GM18870 (cell line): ENCODE measurements around the gene LRRC8A.
"Not testable (repeated sequence)": the region's sequence is repeated elsewhere in the genome, so short reads cannot be mapped to it uniquely, and the experiment has no call there.

Experiments used
- ATAC-seq: cut with Tn5 transposase; IDR thresholded peaks from one replicate; pipeline ENCODE4 v1.9.1; 2021; ENCODE audit warnings: moderate library complexity; ENCODE audit not compliant: unreplicated experiment

The LRRC8A gene

DNA sequence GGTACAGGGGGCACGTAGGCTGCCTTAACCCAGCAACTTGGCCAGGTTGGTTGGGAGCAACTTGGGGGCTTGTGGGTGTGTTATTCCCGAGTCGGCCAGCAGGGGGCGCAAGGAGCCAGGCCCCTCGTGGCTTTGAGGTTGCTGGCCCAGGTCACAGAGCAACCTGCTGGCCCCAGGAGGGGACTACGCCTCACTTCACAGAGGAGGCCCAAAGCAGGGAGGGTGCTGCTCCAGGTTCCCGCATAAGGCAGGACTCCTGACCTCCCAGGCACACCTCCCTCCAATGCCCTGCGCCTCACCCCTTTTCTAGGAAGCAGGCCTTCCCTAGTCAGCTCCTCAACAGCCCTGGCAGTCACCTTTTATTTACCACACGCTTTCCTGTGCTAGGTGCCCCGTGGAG lies 18.3 kb upstream of the LRRC8A start:
- no peak for ATAC-seq

DNA sequence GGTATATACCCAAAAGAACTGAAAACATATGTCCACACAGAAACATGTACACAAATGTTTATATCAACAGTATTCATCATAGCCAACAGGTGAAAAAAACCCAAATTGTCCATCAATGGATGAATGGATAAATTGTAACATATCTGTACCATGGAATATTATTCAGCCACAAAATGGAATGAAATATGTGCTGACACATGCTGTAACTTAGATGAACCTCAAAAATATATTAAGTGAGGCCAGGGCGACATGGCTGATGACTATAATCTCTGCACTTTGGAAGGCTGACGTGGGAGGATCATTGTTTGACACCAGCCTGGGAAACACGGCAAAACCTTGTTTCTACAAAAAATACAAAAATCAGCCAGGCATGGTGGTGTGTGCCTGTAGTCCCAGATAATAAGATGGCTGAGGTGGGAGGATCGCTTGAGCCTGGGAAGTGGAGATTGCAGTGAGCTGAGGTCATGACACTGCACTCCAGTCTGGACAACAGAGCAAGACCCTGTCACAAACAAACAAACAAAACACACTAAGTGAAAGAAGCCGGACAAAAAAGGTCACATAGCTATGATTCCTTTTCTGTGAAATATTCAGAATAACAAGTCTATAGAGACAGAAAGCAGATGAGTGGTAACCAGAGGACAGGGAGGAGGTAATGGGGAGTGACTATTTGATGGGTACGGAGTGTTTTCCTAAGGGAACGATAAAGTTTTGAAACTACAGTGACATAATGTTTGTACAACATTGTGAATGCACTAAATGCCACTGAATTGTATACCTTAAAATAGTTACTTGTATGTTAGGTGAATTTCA lies 11.6 kb upstream of the LRRC8A start:
- no peak for ATAC-seq

DNA sequence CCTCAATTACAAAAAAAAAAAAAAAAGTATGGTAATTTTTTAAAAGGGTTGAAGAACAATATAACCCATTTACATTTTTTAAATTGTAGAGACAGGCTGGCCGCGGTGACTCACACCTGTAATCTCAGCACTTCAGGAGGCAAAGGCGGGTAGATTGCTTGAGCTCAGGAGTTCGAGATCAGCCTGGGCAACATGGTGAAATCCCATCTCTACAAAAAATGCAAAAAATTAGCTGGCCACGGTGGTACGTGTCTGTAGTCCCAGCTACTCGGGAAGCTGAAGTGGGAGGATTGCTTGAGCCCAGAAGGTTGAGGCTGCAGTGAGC lies 11.0 kb upstream of the LRRC8A start:
- not testable (repeated sequence) for ATAC-seq

DNA sequence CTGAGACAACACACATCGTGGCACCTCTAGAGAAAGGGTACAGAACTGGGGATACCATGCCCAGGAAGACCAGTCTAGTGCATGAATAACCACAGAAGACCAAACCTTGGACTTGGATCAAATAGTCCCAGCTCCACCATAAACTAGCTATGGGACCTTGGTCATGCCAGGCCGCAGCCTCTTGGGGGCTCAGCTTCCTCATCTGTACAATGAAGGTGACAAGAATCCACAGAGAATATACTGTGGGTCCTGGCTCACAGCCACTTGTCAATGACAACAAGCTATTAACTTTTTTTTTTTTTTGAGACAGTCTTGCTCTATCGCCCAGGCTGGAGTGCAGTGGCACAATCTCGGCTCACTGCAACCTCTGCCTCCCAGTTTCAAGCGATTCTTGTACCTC lies 4.1 kb upstream of the LRRC8A start:
- ATAC-seq: no peak

DNA sequence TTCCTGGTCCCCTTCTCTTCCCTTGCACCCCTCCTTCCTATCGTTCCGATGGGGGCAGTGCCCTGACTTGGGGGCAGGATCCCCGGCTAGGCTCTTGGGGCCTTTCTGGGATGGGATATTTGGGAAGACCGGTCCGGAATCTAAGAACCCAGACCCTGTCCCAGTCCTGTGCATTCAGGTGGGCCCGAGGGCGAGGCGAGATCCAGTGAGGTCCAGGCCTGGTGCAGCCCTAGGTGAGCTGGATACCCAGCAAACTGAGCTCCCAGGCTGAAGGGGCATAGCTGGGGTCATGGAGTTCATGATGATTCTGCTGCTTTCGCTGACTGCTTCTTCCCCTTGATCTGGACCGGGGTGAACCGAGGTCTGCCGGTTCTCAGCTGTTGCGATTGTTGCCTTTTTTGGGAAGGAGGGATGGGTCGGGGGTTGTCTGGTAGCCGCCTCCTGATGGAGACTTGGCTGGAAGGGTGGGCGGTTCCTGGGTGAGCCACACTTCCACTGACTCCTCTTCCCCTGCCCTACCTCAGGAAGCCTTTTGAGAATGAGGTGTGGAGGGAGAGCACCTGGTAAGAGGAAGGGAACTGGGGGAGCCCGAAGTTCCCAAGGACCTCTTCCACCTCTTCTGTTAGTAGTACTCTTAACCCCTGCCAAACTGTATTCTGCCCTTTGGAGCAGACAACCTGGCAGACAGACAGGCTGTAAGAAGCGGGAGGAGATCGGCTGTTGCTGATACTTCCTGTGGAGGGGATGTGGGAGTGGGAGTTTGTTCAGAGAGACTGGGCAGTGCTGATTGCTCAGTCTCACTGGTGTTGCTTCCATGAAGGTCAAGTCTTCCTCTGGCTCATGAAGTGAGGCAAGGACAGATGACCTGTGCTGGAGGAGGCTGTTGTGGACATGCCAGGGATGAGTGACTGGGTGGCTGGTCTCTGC lies 1.0 kb downstream of the LRRC8A start:
- peak; percentile 3 for ATAC-seq

DNA sequence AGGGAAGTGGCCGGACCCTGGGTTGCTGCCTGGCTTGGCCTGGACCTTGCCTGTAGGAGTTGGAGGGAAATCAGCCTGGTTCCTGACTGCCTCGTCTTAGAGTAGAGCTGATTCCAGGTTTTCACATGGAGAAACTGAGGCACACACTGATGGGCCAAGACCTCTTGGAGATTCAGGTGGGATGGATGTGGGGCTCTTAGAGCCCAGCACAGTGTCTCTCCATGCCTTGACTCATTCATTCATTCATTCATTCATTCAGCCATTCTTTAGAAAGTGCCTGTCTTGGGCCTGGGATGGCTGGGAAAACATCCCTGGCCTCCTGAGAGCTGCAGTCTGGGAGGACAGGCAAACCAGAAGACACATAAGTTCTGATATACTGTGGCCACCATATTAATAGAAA lies 2.2 kb downstream of the LRRC8A start:
- ATAC-seq: no peak

DNA sequence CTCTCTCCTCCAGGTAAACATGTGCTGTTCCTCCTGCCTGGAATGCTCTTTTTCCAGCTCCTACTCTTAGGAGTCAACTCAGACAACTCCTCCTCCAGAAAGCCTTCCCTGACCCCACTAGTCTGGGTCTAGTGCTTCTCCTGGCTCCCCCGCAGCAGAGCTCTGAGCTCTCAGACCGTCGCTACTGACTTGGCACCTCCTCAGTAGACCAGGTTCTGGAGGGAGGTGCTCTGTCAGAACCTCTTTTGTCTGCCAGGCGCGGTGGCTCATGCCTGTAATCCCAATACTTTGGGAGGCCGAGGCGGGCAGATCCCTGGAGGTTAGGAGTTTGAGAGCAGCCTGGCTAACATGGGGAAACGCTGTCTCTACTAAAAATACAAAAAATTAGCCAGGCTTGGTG lies 3.4 kb downstream of the LRRC8A start:
- ATAC-seq: no peak

DNA sequence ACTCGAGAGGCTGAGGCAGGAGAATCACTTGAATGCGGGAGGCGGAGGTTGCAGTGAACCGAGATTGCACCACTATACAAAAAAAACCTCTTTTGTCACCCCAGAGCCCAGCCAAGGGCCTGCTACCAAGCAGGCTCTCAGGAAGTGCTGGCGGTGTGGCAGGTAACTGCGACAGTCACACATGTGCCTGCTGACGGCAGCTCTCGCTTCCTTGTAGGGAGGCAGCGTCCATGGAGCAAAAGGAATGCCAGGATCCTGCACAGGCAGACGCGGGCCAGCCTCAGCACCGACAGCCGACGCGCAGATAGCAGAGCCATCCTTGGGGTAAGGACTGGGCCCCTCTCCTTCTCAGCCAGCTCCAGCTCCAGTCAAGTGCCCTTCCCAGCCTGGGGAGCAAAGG lies 3.9 kb downstream of the LRRC8A start:
- ATAC-seq: no peak

DNA sequence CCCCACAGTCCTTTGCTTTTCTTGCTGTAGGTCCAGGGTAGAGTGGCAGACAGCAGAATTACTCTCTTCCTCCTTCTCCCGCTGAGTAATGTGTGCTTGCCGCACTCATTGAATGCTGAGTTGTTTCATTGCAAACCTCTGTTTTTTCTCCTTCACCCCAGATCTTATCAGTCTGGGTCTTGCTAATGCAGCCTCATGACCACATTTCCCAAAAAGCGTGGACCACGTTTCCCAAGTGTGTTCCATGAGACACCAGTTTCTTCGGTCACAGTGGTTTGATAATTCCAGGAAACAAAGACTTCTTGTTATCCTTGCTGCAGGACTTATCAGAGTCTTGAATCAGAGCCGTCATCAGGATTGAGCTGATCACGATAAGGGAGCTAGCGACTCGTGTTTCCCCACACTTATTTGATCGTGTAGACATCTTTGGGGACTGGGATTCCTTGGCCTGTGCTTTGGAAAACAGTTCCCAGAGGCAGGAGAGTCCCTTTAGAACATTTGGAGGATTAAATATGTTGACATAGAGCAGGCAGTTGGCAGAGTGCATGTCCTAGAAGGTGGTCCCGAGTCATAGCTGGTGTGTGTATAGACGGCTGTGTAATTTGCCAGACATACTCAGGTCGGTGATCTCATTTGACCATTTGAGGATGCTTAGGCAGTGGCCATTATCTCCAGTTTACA lies 4.4 kb downstream of the LRRC8A start:
- no peak for ATAC-seq

DNA sequence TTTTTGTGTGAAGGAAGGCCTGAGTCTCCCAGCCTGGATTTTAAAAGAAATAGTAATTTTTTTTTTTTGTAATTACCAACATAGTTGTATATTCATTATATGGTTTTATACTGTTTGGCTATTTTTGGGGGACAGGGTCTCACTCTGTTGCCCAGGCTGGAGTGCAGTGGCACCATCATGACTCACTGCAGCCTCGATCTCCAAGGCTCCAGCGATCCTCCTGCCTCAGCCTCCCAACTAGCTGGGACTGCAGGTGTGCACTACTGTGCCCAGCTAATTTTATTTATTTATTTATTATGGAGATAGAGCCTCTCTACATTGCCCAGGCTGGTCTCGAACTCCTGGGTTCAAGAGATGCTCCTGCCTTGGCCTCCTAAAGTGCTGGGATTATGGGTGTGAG lies 5.1 kb downstream of the LRRC8A start:
- ATAC-seq: no peak

DNA sequence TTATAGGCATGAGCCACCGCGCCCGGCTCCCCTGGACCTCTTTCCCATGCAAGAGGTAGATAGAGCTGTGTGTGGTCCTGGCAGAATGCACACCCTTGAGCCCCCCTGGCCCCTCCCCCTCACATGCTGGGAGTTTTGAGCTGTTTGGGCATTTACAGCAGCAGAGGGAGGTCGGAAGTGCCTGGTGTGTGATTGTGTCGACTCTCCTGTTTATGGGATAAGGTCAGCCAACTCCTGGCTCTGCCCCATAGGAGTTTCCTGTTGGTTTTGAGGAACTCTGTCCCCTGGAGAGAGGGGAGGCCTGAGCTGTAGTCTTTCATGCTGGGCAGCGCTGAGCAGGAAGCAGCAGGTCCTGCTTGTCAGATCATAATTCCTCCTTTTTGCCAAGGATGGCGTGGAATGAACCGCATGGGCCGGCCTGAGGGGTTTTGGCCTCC lies 6.0 kb downstream of the LRRC8A start:
- no peak for ATAC-seq

DNA sequence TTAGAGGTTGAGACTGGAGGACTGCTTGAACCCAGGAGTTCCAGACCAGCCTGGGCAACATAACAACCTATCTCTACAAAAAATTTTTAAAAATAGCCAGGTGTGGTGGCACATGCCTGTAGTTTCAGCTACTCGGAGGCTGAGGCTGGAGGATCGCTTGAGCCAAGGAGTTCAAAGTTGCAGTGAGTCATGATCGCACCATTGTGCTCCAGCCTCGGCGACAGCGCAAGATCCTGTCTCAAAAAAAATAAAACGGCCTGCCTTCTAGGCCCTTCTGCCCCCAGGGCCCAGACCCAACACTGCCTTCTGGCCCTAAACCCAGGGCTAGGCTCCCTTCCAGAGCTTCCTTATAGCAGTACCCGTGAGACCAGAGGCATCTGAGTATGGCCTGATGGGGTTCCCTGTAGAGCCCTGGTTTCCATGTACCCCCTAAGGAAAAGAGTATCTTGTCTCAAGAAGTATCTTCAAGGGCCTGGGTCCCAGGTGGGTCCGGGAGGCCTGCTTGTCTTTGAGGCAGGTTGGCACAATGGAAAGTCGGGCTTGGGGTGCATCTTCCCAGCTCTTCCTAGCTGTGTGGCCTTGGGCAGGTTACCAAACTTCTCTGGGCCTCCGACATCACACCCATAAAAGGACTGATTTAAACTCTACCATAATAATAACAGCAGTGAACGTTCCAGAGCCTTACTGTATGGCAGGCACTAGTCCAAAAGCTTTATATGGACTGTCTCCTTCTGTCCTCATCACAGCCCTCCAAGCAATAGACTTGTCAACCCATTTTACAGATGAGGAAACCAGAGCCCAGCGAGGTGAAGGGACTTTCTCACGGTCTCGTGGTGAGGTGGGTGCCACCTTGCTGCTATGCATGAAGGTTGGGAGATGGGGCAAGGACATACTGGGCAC lies 9.6 kb downstream of the LRRC8A start:
- ATAC-seq: no peak

DNA sequence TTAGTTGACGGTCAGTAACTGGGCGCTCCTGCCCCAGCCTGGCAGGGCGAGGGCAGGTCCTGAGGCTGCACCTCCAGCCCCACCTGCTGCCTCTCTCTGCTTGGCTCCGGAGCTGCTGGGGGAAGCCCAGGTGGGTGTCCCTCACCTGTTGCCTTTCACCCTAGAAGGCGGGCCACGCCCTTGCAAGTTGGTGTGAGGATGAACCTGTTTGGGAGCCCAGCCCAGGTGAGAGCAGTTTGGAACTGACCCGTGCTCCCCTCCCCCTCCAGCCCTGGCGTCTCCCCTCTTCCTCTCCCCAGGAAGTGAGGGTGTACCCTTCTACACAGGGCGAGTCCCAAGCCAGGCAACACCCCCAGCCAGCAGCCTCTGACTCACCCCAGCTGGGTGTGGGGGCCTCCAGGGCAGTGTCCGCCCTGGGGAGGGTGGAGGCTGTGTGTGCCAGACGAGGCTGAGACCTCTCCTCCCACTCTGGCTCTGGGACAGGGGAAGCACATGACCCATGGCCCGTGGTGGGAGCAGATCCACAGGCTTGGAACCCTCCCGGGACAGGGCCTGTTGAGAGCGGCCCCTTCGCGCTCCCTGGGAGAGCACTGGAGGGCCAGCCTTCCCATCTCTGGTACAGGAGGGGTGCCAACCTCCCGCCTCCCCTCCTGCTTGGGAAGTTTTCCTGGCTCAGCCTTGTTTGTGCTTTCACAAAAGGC lies 10.4 kb downstream of the LRRC8A start:
- no peak for ATAC-seq

DNA sequence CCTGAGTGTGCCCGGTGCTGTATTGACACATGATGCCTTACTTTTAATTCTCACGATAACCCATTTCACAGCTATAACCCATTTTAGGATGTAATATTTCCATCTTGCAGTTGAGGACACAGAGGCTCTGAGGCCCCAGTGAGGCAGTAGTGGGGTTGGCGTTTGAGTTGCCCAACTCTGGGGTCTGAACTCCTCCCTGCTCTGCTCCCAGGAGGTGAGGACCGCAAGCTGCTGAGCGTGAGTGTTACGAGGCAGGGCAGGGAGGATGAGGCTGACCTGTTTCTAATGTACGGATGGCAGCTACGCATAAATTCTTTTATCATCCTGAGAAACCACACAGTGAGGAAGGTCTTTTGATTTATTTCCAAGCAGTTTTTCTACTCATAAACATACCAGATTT lies 11.4 kb downstream of the LRRC8A start:
- ATAC-seq: no peak

DNA sequence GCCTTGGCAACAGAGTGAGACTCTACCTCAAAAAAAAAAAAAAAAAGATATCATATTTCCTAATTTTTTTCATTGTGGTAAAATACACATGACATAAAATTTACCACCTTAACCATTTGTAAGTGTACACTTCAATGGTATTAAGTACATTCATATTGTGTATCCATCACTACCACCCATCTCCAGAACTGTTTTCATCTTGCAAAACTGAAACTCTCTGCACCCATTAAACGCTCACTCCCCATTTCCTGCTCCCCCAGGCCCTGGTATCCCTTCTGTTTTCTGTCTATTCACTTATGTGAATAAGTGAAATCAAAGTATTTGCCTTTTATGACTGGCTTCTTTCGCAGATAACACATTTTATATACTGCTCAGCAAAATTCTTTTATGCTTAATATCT lies 12.8 kb downstream of the LRRC8A start:
- no peak for ATAC-seq

DNA sequence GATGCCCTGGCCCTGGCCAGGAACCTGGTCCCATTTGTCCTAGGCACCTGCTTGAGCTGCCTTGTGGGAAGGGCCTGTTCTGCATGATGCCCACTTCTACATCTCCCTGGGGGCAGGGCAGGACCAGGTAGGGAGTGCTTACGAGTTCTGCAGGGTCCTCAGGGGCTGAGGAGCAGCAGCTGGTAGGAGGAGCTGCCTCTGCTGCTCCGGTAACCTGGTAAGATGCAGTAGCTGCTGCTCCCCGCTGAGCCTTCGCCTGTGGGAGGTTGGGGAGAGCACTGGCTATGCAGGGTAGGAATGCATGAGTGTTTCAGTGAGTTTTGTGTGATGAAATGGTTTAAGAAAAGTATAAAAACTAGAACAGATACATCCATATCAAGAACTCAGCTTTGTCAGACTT lies 13.6 kb downstream of the LRRC8A start:
- no peak for ATAC-seq

DNA sequence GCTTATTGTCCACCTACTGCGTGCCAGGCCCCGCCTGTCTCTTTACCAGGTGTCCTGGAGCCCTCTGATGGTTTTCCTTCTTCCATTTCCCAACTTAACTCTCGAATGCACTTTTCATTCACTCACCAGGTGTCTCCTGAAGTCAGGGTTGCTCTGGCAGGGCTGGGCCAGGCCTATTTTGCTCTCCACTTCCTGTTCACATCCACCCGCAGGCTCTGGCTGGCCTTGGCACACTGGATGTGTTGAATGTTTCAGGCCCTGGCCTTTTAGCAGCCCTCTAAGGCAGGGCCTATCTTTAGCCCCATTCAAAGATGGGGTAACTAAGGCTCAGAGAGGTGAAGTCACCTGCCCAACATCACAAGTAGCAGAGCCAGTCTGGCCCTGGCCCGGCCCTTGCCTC lies 16.4 kb downstream of the LRRC8A start:
- ATAC-seq: no peak

DNA sequence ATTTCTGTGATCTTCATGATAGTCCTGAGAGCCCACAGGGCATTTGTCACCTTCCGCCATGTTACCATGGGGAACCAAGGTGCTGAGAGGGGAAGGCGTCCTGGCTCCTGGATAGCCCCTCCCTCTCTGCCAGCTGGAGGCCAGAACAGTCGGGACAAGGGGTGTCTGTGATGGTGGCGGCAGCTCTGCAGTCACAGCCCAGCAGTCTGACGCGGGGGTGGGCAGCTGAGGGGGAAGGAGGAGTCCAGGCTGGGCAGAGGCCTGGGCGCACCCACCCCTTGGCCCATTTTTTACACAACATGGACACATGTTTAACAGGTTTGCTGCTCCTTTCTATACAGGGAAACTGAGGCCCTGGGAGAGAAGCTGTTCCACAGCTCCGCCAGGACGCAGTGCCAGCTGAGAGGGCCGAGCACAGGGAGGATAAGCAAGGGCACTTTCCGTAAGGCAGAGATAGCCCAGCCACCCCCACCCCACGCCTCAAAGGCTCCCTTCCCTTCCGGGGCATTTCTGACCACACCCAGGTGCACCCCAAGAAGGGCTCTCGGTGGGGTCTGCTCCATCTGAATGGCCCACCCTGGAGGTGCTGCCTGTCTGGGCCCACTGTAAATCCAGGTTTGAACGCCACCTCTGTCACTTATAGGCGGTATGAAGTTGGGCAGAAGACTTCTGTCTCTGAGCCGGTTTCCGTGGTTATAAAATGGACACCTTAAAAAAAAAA lies 17.1 kb downstream of the LRRC8A start:
- ATAC-seq: no peak

DNA sequence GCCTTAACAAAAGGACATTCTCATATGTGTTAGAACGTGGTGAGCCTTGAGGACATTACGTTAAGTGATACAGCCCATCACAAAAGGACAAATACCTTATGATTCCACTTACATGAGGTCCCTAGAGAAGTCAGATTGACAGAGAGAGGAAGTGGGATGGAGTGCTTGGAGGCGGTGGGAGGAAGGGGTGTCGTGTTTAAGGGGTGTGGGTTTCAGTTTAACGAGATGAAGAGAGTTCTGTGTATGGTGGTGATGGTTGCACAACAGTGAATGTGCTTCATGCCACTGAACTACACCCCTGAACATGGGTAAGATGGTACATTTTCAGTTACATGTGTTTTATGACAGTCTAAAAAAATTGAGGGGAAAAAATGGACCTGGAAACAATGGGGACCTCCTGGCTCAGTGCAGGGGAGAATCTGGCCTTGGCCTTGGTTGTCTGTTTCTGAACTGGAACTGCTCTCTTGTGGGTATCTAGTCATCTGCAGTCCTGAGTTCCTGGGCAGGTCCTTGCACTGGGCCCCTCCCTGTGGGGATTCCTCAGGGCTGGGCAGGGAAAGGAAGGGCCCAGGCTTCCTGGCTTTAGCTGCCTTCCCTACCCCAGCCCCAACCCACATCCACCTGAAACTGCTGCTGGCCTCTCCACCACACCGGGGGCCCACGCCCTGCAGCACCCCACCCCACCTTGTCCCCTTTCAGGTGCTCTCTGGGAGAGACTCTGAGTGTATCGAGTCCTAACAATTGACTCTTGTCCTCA lies 17.8 kb downstream of the LRRC8A start:
- ATAC-seq: no peak
